Measurements from ENCODE around the gene PTGES2.

Gene PTGES2

DNA sequence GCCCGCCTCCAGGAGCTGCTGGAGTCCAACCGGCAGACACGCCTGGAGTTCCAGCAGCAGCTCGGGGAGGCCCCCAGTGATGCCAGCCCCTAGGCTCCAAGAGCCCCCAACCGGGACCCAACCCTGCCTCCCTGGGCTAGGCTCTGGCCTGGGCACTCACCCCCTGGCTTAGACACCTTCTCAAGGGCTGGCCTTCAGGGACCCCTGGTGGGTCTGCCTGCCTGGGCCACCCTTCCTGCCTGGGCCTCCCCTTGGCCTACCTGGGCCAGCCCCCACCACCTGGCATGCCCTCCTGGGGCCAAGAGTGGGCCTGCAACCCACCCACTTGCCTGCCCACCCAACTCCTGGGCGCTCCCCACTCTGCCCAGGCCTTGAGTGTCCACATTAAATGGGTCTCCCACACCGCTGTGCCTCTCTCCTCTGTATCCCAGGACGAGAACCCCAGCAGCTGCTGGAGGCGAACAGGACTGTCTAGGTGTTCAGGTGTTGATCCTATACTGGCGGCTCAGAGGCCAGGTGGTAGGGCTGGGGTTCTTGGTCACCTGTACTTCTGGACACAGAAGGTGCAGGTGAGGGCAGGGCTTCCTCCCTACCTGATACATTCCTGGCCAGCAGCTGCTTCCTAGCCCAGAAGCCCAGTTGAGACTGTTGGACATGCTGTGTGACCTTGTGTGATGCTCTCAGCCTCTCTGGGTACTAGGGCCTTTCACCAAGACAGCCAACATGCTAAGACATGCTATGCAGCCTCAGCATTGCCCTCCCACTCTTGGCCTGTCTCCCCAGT lies 36.2 kb upstream of the PTGES2 start:
- Histone ChIP-seq H3K9me3 (ENCODE audit: control insufficient read depth, low read length) (no peaks in the 10 kb centered on the region), H3K4me1 (ENCODE audit: control insufficient read depth, insufficient read depth, low read length, poor library complexity, severe bottlenecking) (peaks cover 14% of the 10 kb centered on the region), H3K4me3 (ENCODE audit: insufficient read depth, low read depth, low read length, poor library complexity, severe bottlenecking) (no peak overlapping the region), H3K27me3 (replicated peaks; ENCODE audit: control insufficient read depth, insufficient read depth, low read length, poor library complexity, severe bottlenecking) (no peaks in the 10 kb centered on the region), H3K36me3 (ENCODE audit: control insufficient read depth, insufficient read depth, low read length) (peaks cover 20% of the 10 kb centered on the region), H3K27ac (ENCODE audit: insufficient read depth, low read length, poor library complexity, severe bottlenecking) (no peak overlapping the region)
- no peak for DNase-seq

DNA sequence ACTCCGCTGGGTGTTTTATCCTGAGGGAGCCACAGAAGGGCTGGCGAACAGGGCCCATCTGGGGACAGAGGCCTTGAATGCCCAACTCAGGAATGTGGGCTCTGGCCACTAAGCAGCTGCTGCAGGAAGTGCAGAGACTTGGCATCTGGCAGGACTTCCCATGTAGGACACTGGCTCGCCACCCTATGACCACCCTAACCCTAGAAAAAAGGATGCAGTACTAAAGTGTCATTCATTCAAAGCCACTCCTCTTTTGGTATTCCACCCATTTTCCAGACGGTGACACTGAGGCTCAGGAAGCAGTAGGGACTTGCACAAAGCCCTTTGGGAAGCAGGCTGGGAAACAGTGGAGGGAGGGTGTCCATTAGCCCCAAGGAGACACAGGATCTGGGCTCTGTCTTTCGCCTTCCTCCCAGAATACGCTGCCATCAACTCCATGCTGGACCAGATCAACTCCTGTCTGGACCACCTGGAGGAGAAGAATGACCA lies 35.5 kb upstream of the PTGES2 start:
- H3K36me3 ChIP-seq (ENCODE audit: control insufficient read depth, insufficient read depth, low read length): peaks cover 20% of the 10 kb centered on the region

DNA sequence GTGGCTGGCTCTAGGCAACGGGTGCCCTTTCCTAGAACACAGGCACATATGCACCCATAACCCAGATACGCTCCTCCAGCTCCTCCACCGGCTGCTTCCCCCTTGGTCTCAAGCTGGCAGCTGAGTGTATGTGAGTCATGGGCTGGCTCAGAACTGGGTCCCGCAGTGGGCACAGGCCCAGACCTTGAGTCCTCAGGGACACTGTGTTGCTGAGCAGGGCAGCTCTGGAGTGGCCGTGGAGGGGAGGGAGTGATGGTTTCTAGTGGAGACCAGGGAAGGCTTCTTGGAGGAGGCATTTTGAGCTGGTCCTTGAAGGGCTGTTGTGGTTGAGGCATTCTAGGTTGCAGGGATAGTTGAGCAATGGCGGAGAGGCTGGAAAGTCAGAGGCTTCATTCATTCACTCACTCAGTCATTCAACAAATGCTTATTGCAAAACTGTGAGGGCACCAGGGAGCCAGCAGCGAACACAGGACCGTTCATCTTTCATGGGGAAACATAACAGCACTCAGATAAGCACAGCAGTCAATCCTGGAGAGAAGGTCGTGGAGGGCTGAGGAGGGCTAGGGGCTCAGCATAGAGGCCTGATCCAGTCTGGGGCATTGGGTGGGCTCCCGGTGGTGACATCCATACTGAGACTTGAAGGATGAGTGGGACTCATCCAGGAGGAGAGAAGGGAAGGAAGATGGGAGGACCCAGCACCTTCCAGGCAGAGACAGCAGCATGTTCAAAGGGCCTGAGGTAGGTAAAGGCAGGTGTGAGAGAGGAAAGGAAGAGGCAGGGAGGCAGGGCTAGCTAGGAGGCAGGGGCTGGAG lies 34.9 kb upstream of the PTGES2 start:
- Histone ChIP-seq H3K27ac (ENCODE audit: insufficient read depth, low read length, poor library complexity, severe bottlenecking) (no peak overlapping the region), H3K4me3 (ENCODE audit: insufficient read depth, low read depth, low read length, poor library complexity, severe bottlenecking) (no peak overlapping the region), H3K36me3 (ENCODE audit: control insufficient read depth, insufficient read depth, low read length) (peaks cover 20% of the 10 kb centered on the region), H3K4me1 (ENCODE audit: control insufficient read depth, insufficient read depth, low read length, poor library complexity, severe bottlenecking) (peaks cover 14% of the 10 kb centered on the region), H3K9me3 (ENCODE audit: control insufficient read depth, low read length) (no peaks in the 10 kb centered on the region), H3K27me3 (replicated peaks; ENCODE audit: control insufficient read depth, insufficient read depth, low read length, poor library complexity, severe bottlenecking) (no peaks in the 10 kb centered on the region)
- DNase-seq: no peak

More for the DNA sequence above, 35.5 kb upstream of the PTGES2 start:
- H3K27me3 ChIP-seq (replicated peaks; ENCODE audit: control insufficient read depth, insufficient read depth, low read length, poor library complexity, severe bottlenecking): no peaks in the 10 kb centered on the region
- H3K27ac ChIP-seq (ENCODE audit: insufficient read depth, low read length, poor library complexity, severe bottlenecking): no peak overlapping the region
- no peak overlapping the region for H3K4me3 ChIP-seq (ENCODE audit: insufficient read depth, low read depth, low read length, poor library complexity, severe bottlenecking)
- no peaks in the 10 kb centered on the region for H3K9me3 ChIP-seq (ENCODE audit: control insufficient read depth, low read length)
- DNase-seq: no peak
- peaks cover 14% of the 10 kb centered on the region for H3K4me1 ChIP-seq (ENCODE audit: control insufficient read depth, insufficient read depth, low read length, poor library complexity, severe bottlenecking)

- H3K27ac ChIP-seq (ENCODE audit: insufficient read depth, low read length, poor library complexity, severe bottlenecking): no peak overlapping the region
- H3K27me3 ChIP-seq (replicated peaks; ENCODE audit: control insufficient read depth, insufficient read depth, low read length, poor library complexity, severe bottlenecking): no peaks in the 10 kb centered on the region
- DNase-seq: no peak
- H3K4me1 ChIP-seq (ENCODE audit: control insufficient read depth, insufficient read depth, low read length, poor library complexity, severe bottlenecking): peaks cover 14% of the 10 kb centered on the region
- no peaks in the 10 kb centered on the region for H3K9me3 ChIP-seq (ENCODE audit: control insufficient read depth, low read length)
- H3K36me3 ChIP-seq (ENCODE audit: control insufficient read depth, insufficient read depth, low read length): peaks cover 9% of the 10 kb centered on the region
- H3K4me3 ChIP-seq (ENCODE audit: insufficient read depth, low read depth, low read length, poor library complexity, severe bottlenecking): no peak overlapping the region
Measured at GRCh38 chr9:128161215-128161902, 33.8 kb upstream of the PTGES2 start.

DNA sequence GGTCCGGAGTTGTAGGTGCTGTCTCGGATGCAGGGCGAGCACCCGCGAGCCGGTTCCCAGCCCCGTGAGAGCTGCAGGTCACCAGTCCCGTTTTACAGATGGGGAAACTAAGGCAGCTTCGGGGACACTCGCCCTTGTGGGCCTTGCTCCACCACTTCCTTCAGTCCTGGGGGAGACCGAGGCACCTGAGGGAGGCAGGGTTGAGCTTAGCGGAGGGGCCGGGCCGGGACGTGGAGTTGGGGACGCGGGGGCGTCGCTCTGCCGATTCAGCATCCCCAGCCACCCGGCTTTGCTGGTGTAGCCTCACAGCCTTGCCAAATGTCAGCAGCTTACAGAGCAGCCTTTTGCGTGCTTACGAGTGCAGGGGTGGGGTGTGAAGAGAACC lies 33.1 kb upstream of the PTGES2 start:
- H3K4me1 ChIP-seq (ENCODE audit: control insufficient read depth, insufficient read depth, low read length, poor library complexity, severe bottlenecking): peaks cover 14% of the 10 kb centered on the region
- H3K27ac ChIP-seq (ENCODE audit: insufficient read depth, low read length, poor library complexity, severe bottlenecking): peak overlapping the region; percentile 74
- DNase-seq: no peak

DNA sequence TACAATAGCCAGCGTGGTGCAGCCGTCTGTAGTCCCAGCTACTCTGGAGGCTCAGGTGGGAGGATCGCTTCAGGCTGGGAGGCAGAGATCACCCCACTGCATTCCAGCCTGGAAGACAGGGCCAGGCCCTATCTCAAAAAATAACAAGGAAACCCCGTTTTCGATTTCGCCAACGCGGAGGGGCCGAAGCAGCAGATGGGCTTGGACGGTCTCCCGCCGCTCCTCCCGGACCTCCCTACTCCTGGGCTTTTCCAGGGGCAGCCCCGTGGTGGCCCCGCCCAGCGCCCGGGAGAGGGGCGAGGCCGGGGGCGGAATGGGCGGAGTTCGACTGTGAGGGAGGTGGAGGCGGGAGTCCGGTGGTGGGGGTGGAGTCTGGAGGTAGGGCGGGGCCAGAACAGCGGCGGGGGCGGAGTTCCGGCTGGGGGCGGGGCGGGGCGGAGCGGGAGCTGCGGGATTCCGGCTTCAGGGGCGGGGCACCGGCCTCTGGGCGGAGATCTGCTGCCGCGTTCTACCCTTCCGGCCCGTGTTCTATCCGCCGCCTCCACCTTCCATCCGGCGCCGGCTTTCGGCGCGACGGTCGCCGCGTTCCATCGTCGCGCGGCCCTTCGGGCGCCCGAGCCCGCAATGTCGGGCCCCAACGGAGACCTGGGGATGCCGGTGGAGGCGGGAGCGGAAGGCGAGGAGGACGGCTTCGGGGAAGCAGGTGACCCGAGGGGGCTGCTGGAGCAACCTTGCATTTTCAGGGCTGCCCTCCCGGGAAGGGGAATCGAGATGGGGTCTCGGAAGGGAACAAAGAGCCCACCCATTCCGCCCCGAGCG lies 32.5 kb upstream of the PTGES2 start, which contains the start of gene BBLN:
Gene BBLN, plus strand, starts transcription at position 482 of the 819 bp plus-strand sequence. Its CDS starts 143 bp downstream, at position 625.
- Histone ChIP-seq H3K27ac (ENCODE audit: insufficient read depth, low read length, poor library complexity, severe bottlenecking) (peak within 1 kb of the TSS; percentile 74), H3K4me1 (ENCODE audit: control insufficient read depth, insufficient read depth, low read length, poor library complexity, severe bottlenecking) (peaks cover 14% of the 10 kb centered on the region), H3K4me3 (ENCODE audit: insufficient read depth, low read depth, low read length, poor library complexity, severe bottlenecking) (peak within 1 kb of the TSS; percentile 91), H3K9me3 (ENCODE audit: control insufficient read depth, low read length) (no peaks in the 10 kb centered on the region), H3K36me3 (ENCODE audit: control insufficient read depth, insufficient read depth, low read length) (peaks cover 8% of the 10 kb centered on the region), H3K27me3 (replicated peaks; ENCODE audit: control insufficient read depth, insufficient read depth, low read length, poor library complexity, severe bottlenecking) (no peaks in the 10 kb centered on the region)
- peak; percentile 86 to 89 (median 86) for DNase-seq

More for the DNA sequence above, 33.1 kb upstream of the PTGES2 start:
- no peaks in the 10 kb centered on the region for H3K9me3 ChIP-seq (ENCODE audit: control insufficient read depth, low read length)
- H3K27me3 ChIP-seq (replicated peaks; ENCODE audit: control insufficient read depth, insufficient read depth, low read length, poor library complexity, severe bottlenecking): no peaks in the 10 kb centered on the region
- H3K4me3 ChIP-seq (ENCODE audit: insufficient read depth, low read depth, low read length, poor library complexity, severe bottlenecking): peak overlapping the region; percentile 91
- peaks cover 8% of the 10 kb centered on the region for H3K36me3 ChIP-seq (ENCODE audit: control insufficient read depth, insufficient read depth, low read length)

DNA sequence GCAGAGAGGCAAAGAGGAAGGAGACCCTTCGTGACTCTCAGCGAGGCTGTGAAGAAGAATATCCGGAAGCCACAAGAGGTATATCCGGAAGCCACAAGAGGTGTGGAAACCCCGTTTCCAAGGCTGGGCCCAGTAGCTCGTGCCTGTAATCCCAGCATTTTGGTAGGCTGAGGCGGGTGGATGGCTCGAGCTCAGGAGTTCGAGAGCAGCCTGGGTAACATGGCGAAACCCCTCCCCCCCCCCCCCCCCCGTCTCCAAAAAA lies 31.9 kb upstream of the PTGES2 start:
- Histone ChIP-seq H3K9me3 (ENCODE audit: control insufficient read depth, low read length) (no peaks in the 10 kb centered on the region), H3K27me3 (replicated peaks; ENCODE audit: control insufficient read depth, insufficient read depth, low read length, poor library complexity, severe bottlenecking) (no peaks in the 10 kb centered on the region), H3K4me1 (ENCODE audit: control insufficient read depth, insufficient read depth, low read length, poor library complexity, severe bottlenecking) (peaks cover 14% of the 10 kb centered on the region), H3K36me3 (ENCODE audit: control insufficient read depth, insufficient read depth, low read length) (peaks cover 4% of the 10 kb centered on the region), H3K27ac (ENCODE audit: insufficient read depth, low read length, poor library complexity, severe bottlenecking) (peak overlapping the region; percentile 74), H3K4me3 (ENCODE audit: insufficient read depth, low read depth, low read length, poor library complexity, severe bottlenecking) (peak overlapping the region; percentile 91)
- DNase-seq: peak; percentile 52 to 61 (median 59)

DNA sequence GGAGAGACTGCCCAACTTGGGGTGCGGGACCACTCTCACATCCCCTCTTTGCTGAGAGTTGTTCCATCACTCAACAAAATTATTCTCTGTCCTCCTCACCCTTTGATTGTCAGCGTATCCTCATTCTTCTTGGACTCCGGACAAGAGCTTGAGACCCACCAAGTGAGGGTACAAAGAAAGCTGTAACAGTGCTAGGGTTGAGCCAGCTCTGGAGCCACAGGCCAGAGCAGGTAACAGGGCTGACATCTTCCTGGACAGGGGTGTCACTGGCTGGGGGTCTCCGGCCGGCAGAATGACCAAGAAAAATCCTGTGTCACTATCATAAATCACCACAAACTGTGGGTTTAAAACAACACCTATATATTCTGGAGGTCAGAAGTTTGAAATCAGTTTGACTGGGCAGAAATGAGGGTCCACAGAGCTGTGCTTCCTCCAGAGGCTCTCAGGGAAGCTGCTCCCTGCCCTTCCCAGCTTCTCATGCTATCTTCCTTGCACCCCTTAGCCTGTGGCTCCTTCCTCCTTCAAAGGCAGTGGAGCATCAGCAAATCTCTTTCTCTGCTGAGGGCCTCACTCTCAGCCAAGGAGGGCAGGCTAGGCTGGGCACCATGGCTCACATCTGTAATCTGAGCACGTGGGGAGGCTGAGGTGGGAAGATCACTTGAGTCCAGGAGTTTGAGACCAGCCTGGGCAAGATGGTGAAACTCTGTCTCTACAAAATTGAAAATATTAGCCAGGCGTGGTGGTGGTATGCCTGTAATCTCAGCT lies 28.4 kb upstream of the PTGES2 start:
- peaks cover 10% of the 10 kb centered on the region for H3K4me1 ChIP-seq (ENCODE audit: control insufficient read depth, insufficient read depth, low read length, poor library complexity, severe bottlenecking)
- no peak overlapping the region for H3K4me3 ChIP-seq (ENCODE audit: insufficient read depth, low read depth, low read length, poor library complexity, severe bottlenecking)
- H3K9me3 ChIP-seq (ENCODE audit: control insufficient read depth, low read length): no peaks in the 10 kb centered on the region
- no peaks in the 10 kb centered on the region for H3K27me3 ChIP-seq (replicated peaks; ENCODE audit: control insufficient read depth, insufficient read depth, low read length, poor library complexity, severe bottlenecking)
- DNase-seq: no peak
- H3K36me3 ChIP-seq (ENCODE audit: control insufficient read depth, insufficient read depth, low read length): no peaks in the 10 kb centered on the region
- no peak overlapping the region for H3K27ac ChIP-seq (ENCODE audit: insufficient read depth, low read length, poor library complexity, severe bottlenecking)
